SK-N-MC (cell line): ENCODE results near the gene WDR76.

Experiments used
- DNase-seq: peaks from one replicate; pipeline ENCODE4 v3.0.0-alpha.2; 2011; ENCODE audit warnings: low read depth, low spot score
- H3K27ac ChIP-seq: fragments of 200-600 bp; sonication (generic); 2 replicates; pipeline ENCODE4 v1.5.1; 2016; ENCODE audit warnings: mixed run types
- H3K36me3 ChIP-seq: fragments of 200-600 bp; sonication (generic); 2 replicates; pipeline ENCODE4 v1.6.1; 2017; ENCODE audit warnings: antibody characterized with exemption, low read length, mixed read lengths; ENCODE audit not compliant: insufficient read depth
- H3K4me3 ChIP-seq: fragments of 200-600 bp; sonication (generic); 2 replicates; pipeline ENCODE4 v1.5.1; 2016
- H3K9ac ChIP-seq: fragments of 200-600 bp; sonication (generic); 2 replicates; pipeline ENCODE4 v1.8.0; 2017; ENCODE audit warnings: mixed run types, mixed read lengths; ENCODE audit not compliant: insufficient read length
- H3K9me3 ChIP-seq: fragments of 200-600 bp; sonication (generic); 2 replicates; pipeline ENCODE4 v1.6.1; 2017; ENCODE audit warnings: low read depth, mild to moderate bottlenecking, antibody characterized with exemption, low read length, moderate library complexity, mixed read lengths
- EZH2 ChIP-seq: fragments of 200-600 bp; sonication (generic); IDR thresholded peaks from one replicate; pipeline ENCODE4 v1.6.1; 2017; ENCODE audit warnings: antibody characterized with exemption
- FOXP2 ChIP-seq: optimal IDR thresholded peaks from 2 replicates; pipeline ENCODE3; 2011; ENCODE audit warnings: mild to moderate bottlenecking, moderate library complexity; ENCODE audit not compliant: insufficient read depth; ENCODE audit errors: extremely low read length, control extremely low read depth
- POLR2AphosphoS5 ChIP-seq: IDR thresholded peaks from 2 replicates; pipeline ENCODE4 v1.6.1; 2012; ENCODE audit warnings: mild to moderate bottlenecking, low read depth, low read length, borderline replicate concordance

The WDR76 gene

GRCh38 chr15:43826508-43827341, at the start of gene WDR76:
WDR76 (plus strand) TSS chr15:43827002; CDS start chr15:43827033, 31 bp downstream.
- H3K4me3 ChIP-seq: peak within 1 kb of the TSS; percentile 81
- TF ChIP-seq POLR2AphosphoS5: peak; percentile 77
- TF ChIP-seq FOXP2: no peak
- TF ChIP-seq EZH2: no peak
- no peak for DNase-seq
- H3K9ac ChIP-seq: peak within 1 kb of the TSS; percentile 92
- no peaks in the 10 kb centered on the region for H3K9me3 ChIP-seq
- H3K36me3 ChIP-seq: peaks cover 32% of the 10 kb centered on the region
- peak within 1 kb of the TSS; percentile 35; the same call in 1 of the 2 replicates for H3K27ac ChIP-seq

- no peak for DNase-seq
- TF ChIP-seq POLR2AphosphoS5 (peak; percentile 4), FOXP2 (no peak)
- peak overlapping the region; percentile 76; the same call in 1 of the 2 replicates for H3K27ac ChIP-seq
- peak overlapping the region; percentile 82 for H3K4me3 ChIP-seq
- H3K9ac ChIP-seq: peak overlapping the region; percentile 82
- H3K9me3 ChIP-seq: no peaks in the 10 kb centered on the region
- H3K36me3 ChIP-seq: peaks cover 12% of the 10 kb centered on the region
These were observed 49.4 kb upstream of the WDR76 start for GRCh38 chr15:43777267-43777914.

- DNase-seq: no peak
- Histone ChIP-seq H3K4me3 (no peak overlapping the region), H3K36me3 (peaks cover 1% of the 10 kb centered on the region; the same call in 1 of the 2 replicates), H3K27ac (no peak overlapping the region), H3K9me3 (no peaks in the 10 kb centered on the region), H3K9ac (no peak overlapping the region)
- TF ChIP-seq EZH2: no peak
- no peak for TF ChIP-seq POLR2AphosphoS5
- TF ChIP-seq FOXP2: no peak
These were observed 47.8 kb upstream of the WDR76 start for GRCh38 chr15:43779016-43779415.

DNA sequence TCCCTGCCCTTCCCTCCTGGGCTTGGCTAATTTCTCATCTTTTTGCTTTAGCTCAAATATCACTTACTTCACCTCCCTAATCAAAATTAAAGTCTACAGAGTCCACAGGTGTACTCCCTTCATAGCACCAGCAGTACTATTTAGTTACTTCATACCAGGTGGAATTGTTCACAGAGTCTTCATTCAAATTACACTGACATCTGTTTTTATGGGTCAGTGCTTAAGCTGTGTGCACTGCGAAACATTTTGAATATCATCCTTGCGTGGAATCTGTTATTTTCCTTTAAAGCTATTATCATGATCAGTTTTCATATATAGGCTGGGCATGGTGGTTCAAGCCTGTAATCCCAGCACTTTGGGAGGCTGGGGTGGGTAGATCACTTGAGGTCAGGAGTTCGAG, 37.4 kb upstream of the WDR76 start:
- Histone ChIP-seq H3K9ac (no peak overlapping the region), H3K4me3 (no peak overlapping the region), H3K27ac (no peak overlapping the region), H3K36me3 (peaks cover 14% of the 10 kb centered on the region), H3K9me3 (no peaks in the 10 kb centered on the region)
- no peak for DNase-seq
- no peak for TF ChIP-seq EZH2
- TF ChIP-seq POLR2AphosphoS5: no peak
- no peak for TF ChIP-seq FOXP2

DNA sequence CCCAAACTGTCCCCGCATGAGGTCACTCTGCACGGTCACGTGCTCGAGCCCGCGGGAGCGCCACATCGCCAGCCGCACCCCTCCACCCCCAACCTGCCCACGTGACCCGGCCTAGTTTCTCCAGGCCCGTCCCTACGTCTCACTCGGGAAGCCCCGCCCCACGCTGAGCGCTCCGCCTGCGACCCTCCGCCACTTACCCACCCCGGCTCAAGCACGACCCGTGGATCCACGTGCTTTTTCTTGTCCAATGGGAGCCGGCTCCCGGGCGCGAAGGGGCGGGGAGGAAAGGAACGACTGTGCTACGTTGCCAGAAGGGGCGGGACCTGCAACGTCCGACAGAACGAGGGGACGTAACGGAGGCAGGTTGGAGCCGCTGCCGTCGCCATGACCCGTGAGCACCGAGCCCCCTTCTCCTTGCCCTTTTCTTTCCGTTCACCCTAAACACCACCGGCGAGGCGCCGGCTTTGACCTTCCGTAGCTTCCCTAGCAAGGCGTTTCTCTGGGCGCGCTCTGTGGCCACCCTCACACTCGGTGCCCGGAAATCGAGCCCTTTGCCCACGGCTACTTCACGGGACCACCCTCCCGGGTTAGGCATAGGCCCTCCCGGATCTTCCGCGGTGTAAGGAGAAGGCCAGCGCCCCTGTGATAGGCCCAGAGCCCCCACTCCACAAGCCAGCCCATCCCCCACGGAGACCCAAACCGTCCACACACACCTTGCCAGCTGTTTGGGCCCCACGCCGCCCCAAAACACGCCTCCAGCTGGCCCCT, 34.6 kb upstream of the WDR76 start, which contains the start of gene SERF2:
SERF2 (plus strand) TSS at position 328 of the 768 bp plus-strand sequence; CDS start at position 385, 57 bp downstream.
- H3K9ac ChIP-seq: peak within 1 kb of the TSS; percentile 99
- TF ChIP-seq FOXP2: no peak
- no peak for TF ChIP-seq EZH2
- TF ChIP-seq POLR2AphosphoS5: peak; percentile 93
- peaks cover 41% of the 10 kb centered on the region for H3K36me3 ChIP-seq
- H3K27ac ChIP-seq: peak within 1 kb of the TSS; percentile 94
- peak; percentile 76 for DNase-seq
- H3K9me3 ChIP-seq: no peaks in the 10 kb centered on the region
- H3K4me3 ChIP-seq: peak within 1 kb of the TSS; percentile 93

DNA sequence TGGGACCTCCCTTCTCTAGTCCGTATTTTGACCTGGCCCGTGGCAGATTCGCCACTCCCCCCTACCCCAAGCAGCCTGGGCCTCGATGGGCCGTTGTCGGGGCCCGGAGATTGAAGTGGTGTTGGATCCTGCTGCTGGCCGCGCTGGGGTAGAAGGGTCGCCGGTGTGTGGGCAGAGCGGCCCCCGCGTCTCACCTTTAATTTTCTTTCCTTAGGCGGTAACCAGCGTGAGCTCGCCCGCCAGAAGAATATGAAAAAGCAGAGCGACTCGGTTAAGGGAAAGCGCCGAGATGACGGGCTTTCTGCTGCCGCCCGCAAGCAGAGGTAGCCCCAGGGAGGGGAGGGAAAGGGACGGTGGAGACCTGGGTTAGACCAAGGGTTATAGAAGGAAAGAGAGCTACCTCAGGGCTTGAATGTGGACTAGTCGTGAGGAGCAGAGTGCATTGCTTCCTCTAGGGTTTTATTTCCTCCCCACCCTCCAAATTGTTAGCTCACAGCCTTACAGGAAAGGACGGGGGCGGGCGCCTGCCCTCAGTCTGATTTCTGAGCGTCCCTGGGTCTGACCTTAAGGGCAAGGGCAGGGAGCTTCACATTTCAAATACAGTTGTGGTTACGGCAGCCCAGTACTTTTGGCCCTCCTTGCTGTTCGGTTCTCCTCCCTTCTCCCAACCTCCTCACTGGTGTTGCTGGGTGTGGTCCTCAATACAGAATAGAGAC, 33.9 kb upstream of the WDR76 start:
- Histone ChIP-seq H3K27ac (peak overlapping the region; percentile 94), H3K4me3 (peak overlapping the region; percentile 93), H3K9ac (peak overlapping the region; percentile 99), H3K36me3 (peaks cover 45% of the 10 kb centered on the region), H3K9me3 (no peaks in the 10 kb centered on the region)
- no peak for DNase-seq
- TF ChIP-seq EZH2 (no peak), POLR2AphosphoS5 (no peak), FOXP2 (no peak)

DNA sequence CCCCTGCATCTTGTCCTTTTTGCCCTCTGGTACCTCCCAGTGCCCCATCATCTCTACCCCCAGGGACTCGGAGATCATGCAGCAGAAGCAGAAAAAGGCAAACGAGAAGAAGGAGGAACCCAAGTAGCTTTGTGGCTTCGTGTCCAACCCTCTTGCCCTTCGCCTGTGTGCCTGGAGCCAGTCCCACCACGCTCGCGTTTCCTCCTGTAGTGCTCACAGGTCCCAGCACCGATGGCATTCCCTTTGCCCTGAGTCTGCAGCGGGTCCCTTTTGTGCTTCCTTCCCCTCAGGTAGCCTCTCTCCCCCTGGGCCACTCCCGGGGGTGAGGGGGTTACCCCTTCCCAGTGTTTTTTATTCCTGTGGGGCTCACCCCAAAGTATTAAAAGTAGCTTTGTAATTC, 33.2 kb upstream of the WDR76 start:
- H3K9ac ChIP-seq: peak overlapping the region; percentile 99
- H3K27ac ChIP-seq: peak overlapping the region; percentile 53
- H3K9me3 ChIP-seq: no peaks in the 10 kb centered on the region
- TF ChIP-seq FOXP2: no peak
- TF ChIP-seq EZH2: no peak
- no peak for TF ChIP-seq POLR2AphosphoS5
- no peak for DNase-seq
- peaks cover 46% of the 10 kb centered on the region for H3K36me3 ChIP-seq
- H3K4me3 ChIP-seq: peak overlapping the region; percentile 93
